Left renal pelvis (tissue), 4 donors: Measurements from ENCODE around the gene EPG5. TPM values are rescaled to one million over a fixed set of nuclear protein-coding genes. Genes with fewer than 3 reads are reported as not detected.

Experiments used
- DNase-seq, 4 donors: peaks; one replicate each; pipeline ENCODE4 v3.0.0-alpha.2; 2013; ENCODE audit warnings: low read depth in 4 of 4, low spot score in 3 of 4
- polyA plus RNA-seq, 4 donors: library from polyadenylated mRNA; unstranded; fragments of 120-200 nt; gene quantifications; one replicate each; pipeline ENCODE4 v1.2.1, GENCODE V29; 2013; ENCODE audit not compliant: insufficient read length in 4 of 4

Gene EPG5
- polyA plus RNA-seq, 4 donors: 18.3 to 33.2 (median 19.7) TPM

DNA sequence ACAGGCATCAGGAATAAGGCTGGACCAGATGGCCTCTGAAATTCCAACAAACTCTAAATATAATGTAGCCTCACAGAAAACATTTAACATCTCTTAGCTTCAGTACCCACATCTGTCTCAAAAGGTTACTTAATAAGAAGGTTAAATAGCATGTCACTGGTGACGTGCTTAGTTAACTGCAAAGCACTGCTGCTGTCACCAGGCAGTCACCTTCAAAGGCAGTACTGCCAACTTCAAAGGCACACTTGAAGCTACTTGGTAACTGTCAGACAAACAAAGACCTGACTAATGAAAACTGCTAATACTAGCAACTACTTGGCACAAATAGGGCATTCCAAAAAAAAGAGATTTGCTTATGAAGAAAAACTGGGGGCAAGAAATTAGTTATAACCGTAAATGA lies 36.2 kb downstream of the EPG5 start:
- no peak for DNase-seq

DNA sequence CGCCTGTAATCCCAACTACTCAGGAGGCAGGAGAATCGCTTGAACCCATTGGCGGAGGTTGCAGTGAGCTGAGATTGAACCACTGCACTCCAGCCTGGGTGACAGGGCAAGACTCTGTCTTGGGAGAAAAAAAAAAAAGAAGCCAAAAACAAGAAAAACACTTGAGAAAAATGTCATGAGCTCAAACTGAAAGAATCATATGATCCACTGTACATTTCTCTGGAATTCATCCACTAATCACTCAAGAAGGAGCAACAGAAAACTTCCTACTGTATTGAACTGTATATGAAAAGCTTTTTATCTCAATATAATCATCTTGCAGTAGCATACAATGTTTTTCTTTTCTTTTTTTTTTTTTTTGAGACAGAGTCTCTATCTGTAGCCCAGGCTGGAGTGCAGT lies 40.4 kb downstream of the EPG5 start:
- DNase-seq: no peak

DNA sequence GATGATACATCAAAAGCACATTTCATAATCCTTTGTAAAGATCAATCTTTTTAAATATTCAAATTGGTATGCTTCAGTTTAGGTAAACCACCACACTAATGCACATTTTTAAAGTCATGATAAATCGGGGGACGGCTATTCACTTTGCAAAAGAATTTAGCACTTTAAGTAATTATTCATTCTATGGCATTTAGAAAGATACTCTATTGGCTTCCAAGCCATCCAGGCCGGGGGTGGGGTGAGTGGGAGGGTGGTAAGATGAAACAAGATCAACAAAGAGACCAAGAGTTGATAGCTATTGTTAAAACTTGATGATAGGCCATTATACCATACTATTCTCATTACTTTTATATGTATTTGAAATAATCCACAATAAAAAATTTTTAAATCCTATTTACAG lies 41.0 kb downstream of the EPG5 start:
- DNase-seq: no peak

DNA sequence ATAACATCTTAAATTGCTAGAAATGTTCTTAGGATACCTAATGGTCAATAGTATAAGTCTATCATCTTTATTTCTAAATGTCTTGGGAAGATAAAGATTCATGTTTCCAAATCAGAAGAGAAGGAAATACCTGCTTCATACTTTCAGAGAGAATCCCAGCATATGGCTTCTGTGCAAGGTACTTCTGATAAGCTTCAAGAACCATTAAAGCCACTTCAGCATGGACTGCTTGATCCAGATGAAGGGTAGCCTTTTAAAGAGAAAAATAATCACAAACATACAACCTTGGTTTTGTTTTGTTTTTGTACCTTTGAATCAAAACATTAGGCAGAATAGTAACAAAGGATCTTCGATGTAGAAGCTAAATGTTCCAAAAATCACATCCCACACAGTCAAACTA lies 44.0 kb downstream of the EPG5 start:
- DNase-seq: no peak

DNA sequence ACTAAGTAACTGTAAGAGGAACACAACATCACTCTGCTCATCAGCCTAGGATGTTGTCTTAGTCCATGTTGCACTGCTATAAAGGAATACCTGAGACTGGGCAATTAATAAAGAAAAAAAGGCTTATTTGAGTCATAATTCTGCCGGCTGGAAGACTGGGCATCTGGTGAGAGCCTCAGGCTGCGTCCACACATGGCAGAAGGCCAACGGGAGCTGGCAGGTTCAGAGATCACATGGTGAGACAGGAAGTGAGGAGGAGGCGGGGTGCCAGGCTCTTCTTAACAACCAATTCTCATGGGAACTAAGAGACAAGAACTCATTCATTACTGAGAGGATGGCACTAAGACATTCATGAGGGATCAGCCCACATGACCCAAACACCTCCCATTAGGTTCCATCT lies 46.8 kb downstream of the EPG5 start:
- DNase-seq: no peak

DNA sequence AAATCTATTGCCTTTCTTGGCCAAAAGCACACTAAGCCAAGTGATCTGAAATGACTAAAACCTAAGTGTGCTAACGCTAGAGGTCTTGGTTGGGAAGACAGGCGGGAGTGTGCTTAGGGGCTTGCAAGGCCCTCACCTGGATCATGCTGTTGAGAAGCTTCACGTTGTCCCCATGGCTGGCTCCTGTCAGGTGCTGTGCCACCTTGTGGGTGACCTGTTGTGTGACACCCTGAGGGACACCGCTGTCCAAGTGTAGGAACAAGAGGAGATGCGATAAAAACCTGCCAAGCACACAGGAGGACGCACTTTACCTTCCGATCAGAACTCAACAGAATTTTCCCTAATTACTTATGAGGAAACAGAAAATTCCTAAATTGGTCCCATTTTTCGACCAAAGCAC lies 50.8 kb downstream of the EPG5 start:
- no peak for DNase-seq

DNA sequence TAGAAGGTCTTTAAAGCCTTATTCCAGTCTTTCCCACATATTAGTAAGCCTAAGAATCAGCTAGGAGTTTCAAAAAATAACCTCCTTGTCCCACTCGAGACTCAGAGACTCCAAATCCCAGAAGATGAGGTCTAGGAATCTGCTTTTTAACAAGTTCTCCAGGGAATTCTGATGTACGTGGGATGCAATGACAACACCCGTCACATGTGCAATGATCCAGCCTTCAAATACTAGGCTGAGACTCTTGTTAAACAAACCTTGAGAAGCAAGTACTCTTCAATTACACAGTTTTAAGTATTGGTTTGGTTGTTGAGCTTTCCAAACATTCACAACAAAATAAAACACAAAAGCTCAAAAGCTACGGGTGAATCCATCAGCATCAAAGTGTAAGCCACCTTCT lies 53.9 kb downstream of the EPG5 start:
- no peak for DNase-seq

DNA sequence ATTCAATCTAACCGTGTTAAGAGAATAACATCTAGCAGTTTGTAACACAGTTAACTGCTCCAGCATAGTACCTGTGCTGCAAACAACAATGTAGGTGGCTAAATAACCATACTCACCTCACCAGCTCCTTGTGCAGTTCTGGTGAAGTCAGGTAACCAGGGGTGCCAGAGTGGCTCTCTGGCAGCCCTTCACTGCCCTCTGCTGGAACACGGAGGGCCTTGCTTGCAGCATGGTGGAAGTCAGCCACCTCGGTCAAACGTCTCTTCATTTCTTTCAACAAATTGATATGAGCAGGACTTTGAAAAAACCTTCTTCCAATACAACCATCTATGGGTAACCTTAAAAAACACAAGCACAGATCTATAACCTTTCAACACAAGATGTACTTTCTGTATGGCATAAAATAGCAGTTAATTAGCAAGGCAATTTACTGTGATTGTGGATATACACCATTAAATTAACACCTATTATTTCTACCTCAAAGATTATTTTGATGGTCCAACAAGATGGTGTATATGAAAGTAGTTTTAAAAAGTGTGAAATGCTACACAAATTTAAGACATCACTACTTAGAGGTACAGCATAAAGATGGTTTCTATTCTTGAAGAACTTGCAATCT lies 56.6 kb downstream of the EPG5 start:
- DNase-seq: peak in 2 of 4 donors; percentile 4 to 10

DNA sequence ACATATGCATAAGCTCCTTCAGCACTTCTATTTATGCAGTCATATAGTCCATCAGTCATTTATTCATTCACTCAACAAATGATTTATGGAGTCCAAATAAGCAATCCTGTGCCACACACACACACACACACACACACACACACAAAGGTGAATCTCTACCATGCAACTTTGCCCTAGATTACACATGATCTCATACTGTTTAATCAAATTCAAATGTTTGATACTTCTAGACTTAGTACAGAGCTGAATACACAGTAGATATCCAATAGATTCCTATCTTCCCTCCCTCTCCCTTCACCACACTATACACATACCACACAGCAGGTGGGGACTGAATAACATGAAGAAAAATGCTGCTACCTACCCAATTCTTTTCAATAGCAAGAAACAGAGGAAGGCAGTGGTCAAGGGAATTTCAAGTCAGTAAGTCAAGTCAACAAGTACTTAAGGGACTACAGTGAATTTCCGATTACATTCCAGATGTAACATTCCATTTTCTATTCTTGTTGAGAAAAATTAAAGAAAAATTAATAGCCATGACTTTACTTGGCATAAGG lies 65.4 kb downstream of the EPG5 start:
- no peak for DNase-seq

DNA sequence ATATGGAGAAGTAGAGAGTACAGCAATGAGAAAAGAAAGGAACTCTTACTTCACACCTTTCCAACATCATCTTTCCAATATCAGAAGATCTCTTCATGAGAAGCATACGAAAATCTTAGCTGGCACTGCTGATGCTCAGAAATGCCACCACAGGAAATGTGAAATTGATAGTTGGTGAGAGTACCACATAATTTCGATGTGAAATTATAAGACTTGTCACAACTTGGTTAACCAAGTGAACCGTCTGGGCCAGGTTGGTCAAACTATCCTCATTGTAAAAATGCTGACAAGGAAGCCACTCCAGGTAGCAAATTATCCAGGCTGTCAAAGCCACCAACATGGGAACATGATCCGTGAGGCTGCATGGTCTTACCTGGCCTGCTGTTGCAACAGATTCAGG lies 66.5 kb downstream of the EPG5 start:
- no peak for DNase-seq

DNA sequence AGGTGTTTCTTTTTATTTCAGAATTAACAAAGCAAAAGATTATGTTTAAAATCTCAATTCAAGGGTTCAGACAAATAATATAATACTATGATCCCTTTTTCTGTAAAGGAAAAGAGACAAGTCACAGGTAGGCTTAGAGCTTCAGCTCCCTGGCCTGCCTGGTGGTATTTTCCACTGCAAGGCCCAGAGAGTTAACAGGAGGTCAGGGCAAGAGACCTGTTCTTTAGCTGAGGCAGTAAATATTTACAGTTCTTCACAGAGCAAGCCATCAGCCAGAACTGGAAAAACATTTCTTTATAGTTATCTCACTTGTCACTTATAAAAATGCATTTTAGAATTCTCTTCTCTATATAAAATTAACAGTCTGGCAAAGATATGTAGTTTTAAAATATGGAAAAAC lies 70.1 kb downstream of the EPG5 start:
- no peak for DNase-seq

DNA sequence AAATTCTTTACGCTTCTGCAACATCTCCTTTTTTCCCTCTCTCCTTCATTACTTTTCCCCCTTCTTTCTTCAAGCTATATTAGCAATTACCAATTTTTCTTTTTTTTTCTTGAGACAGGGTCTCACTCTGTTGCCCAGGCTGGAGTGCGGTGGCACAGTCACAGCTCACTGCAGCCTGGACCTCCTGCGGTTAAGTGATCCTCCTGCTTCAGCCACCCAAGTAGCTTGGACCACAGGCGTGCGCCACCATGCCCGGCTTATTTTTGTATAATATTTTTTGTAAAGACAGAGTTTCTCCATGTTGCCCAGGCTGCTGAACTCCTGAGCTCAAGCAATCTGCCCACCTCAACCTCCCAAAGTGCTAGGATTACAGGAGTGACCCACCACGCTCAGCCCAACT lies 70.7 kb downstream of the EPG5 start:
- DNase-seq: no peak

DNA sequence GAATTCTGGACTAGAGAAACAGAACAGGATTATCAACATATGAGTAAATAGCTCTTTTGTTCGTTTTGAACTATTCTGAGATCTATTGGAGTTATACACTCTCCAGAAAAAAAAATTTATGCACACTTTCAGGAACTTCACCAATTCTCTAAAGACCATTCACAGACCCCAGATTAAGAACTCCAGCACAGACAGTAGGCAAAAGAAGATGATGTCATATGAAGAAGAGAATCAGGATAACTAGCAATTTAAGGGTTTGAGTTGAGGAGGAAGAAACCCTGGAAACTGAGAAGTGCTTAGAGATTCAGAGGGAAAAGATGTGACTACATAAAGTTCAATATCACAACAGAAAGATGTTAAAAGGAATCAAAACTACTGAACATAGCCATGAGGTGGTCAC lies 71.8 kb downstream of the EPG5 start:
- no peak for DNase-seq

DNA sequence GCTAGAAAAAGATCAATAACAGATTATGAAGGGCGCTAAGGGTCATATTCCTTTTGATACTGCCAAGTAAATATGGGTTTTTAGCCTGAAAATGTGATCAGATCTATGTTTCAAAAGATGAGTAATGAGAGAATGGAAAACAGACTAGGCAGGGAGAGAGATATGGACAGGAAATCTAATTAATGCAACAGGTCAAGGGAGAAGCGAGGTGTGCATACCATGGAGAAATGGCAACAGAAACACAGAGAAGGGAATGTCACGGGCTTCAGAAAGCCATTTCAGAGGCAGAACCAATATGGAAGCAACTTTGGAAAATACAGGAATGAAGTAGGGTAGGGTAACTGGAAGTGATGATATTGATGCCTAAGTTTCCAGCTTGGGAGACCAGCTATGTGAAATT lies 72.3 kb downstream of the EPG5 start:
- DNase-seq: no peak

DNA sequence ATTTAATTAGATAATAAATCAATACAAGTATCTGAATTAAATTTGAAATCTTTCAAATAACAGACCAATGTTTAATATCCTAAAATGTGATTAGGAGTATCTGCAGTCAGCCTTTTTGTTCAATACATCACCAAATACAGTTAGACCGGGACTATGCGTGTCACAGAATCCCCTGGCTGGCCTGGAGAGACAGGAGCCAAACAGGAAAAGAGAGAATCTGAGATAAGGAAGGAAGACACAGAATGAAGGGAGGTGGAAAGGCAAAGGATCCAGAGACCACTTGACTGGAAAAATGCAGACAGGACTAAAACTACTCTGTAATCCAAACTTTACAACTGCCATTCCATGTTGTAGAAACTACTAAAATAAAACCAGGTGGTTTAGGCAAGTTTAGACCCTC lies 75.3 kb downstream of the EPG5 start:
- no peak for DNase-seq

DNA sequence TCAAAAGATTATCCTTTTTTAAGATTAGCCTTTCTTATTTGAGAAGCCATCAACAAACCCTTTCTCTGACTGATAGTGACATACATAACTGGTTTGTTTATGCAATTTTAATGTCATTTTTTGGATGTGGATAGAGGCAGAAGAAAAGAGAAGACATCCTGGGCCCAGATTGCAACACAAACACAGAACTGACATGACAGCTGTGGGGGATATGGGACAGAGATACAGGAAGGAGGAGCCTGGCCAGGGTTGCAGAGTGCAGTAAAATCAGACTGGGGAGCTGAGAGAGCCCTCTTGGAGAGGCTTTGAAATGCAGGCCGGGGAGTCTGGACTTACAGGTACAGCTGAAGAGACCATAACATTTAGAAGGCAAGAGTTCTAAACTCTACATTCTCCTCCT lies 76.5 kb downstream of the EPG5 start:
- no peak for DNase-seq

DNA sequence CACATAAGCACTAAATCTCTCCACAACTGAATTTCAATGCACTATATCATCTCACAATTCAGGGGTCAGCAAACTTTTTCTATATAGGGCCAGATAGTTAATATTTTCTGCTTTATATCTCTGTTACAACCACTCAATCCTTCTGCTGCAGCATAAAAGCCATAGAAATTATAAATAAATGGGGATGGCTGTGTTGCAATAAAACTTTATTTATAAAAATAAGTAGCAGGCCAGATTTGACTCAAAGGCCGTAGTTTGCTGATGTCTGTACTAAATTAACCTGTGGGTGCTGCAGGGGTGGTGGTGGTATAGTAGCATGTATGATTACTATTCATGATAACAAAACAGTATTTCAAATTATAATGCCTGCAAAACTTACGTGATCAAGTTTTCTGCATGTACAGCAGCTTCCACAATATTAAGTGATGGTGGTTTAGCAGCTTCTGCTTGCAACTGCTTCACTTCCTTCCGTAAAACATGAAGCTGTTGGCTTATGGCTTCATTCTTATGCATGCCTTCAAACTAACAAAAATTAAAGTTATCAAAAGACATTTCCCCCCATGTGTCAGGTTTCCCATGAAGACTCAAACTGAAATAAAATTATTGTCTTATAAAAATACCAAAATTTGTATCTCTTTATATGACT lies 77.6 kb downstream of the EPG5 start:
- DNase-seq: no peak

DNA sequence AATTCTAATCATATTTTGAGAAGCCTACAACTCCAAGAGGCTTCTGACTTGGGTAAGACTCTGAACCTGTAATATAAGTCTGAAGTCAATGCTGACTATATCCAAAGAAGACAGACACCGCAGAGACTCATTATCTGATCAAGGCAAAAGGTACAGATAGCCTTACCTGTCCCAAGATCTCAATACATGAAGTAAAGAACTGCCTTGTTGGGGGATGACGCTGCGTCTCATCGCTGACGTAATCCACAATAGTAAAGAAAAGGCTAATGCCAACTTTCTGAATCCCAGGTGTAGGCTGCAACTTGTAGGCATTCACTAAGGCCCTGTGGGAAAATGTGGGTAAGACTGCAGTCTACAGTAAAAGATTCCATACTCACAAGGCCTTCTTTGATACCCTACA lies 79.5 kb downstream of the EPG5 start:
- DNase-seq: no peak

DNA sequence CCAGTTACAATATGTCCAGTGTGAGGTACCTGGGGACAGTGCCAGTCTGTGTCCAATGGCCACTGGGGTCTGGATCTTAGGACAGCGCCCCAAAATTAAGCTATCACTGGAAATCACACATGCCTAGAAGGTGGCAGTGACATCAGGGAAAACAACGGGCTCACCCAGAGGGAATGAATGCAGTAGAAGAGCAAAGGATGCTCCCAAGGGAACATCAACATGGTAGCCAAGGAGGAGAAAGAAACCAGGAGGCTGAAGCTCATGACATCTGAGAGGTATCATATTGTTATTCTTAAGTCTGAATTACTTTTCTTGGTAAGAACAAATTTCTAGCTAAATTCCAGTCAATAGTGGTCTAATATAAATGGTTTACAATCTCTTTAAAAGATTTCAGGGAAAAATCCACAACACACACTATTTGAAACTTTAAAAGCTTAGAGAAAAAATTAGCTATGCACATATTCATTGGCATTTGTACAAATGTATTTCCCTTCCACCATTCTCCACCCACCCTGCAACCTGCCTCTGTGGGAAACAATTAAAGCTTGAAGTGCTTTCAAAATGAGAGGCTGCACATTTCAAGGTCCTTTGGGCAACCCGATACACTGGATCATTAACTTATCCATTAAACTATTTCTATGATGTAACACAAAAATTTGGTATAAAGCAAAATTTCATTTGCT lies 86.1 kb downstream of the EPG5 start:
- no peak for DNase-seq

DNA sequence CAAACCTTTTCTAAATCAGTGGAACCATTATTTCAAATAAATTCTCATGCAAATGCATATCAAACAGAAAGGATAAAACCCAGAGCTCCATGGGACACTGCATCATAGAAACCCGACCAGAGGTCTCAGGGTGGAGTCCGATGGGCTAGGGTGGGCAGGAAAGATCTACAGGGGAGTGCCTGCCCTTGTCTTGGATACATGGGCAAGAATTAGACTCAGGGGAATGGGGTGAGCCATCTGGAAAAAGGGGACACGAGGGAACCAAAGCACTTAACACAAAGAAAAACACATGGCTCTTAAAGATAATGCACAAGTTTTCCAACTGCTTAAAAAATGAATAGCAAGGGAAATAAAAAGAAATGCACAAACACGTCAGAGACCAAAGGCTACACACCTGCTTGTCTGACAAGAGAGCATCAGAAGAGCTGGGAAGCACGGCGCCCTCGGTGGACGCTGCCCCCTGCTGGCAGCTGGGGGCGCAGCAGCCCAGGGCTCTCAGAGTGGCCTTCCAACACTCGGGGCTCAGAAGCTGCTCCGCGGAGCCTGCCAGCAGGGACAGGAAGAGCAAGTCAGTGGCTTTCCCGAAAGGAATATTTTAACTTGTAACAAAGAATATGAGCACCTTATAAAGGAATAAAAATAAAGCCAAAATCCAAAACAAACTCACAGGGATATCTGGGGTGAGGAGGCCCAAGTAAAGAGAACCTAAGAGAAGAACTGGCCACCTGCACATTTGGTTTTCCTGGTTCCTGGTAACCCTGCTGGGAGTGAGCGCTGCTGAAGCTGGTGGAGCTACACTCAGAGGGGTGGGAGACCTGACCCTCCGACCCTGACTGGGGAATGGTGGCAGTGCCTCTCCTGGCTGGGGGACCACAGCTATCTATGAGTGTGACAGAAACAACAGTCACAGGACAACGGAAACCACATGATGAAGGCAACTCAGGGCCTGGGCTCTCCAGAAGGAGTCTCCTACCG lies 87.2 kb downstream of the EPG5 start:
- DNase-seq: peak; percentile 22 to 45 (median 32)

DNA sequence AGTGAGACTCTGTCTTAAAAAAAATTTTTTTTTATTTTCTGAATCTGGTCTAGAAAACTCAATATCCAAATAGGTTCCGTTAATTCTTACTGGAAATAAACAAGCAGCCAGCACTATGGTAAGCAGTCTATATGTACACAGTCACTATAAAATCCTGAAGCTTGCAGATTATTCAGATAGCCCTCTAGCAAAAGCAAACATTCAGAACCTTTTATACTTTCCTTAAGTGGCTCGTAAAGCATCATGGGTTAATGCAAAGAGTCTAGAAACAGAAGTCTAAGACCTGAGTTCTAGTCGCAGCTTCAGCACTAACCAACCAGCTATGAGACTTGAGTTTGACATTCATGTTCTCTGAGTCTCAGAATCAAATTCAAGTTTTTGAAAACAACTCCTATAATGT lies 89.7 kb downstream of the EPG5 start:
- no peak for DNase-seq
